GM12878 (cell line): ENCODE results near the gene AGRP. TPM values are rescaled to one million over a fixed set of nuclear protein-coding genes. Genes with fewer than 3 reads are reported as not detected.
"Not testable (repeated sequence)": the region's sequence is repeated elsewhere in the genome, so short reads cannot be mapped to it uniquely, and the experiment has no call there.

Experiments
- ATAC-seq: fragments of 200-7000 bp; cut with Tn5 transposase; 3 replicates; pipeline ENCODE4 v1.9.1; 2020; ENCODE audit warnings: mild to moderate bottlenecking, moderate library complexity
- BruUV-seq: library from RNA; stranded (reverse); fragments of 400-500 nt; replicated peaks from 2 replicates; lab custom pipeline; 2021; lab: Mats Ljungman, UMichigan
- CTCF ChIA-PET: fragments of 300-600 bp; sonication (Branson Sonifier 250); formaldehyde crosslinking; extraction: SDS; loops from one replicate; lab custom pipeline; 2021; ENCODE audit warnings: inconsistent platforms; lab: Yijun Ruan, JAX
- POLR2A ChIA-PET: fragments of 350-600 bp; formaldehyde crosslinking; extraction: SDS; loops from one replicate; lab custom pipeline; 2021; ENCODE audit warnings: inconsistent platforms; lab: Charles Lee
- RAD21 ChIA-PET: fragments of 300-600 bp; sonication (Branson Sonifier 250); formaldehyde crosslinking; loops from one replicate; lab custom pipeline; 2023; ENCODE audit warnings: antibody characterized with exemption; ENCODE audit not compliant: unreplicated experiment; lab: Charles Lee
- SMC1A ChIA-PET: fragments of 300-600 bp; sonication (Branson Sonifier 250); formaldehyde crosslinking; loops from one replicate; lab custom pipeline; 2023; ENCODE audit not compliant: unreplicated experiment, uncharacterized antibody; lab: Charles Lee
- DNase-seq: peaks from one replicate; pipeline ENCODE4 v3.0.0-alpha.2; 2011; ENCODE audit warnings: low read depth, low spot score
- FAIRE-seq: peaks from 3 replicates; lab custom pipeline; 2011; peaks lifted over from hg19 to GRCh38; lab: Jason Lieb, UNC
- H2AFZ ChIP-seq: 2 replicates; pipeline ENCODE4 v1.6.0; 2011; ENCODE audit warnings: low read depth, low read length, control low read depth; ENCODE audit not compliant: control insufficient read depth
- H3K27ac ChIP-seq: 2 replicates; pipeline ENCODE4 v1.5.1; 2011; ENCODE audit warnings: control low read depth; ENCODE audit not compliant: control insufficient read depth, insufficient read depth
- H3K27me3 ChIP-seq, 2 experiments: replicated peaks in 1 of 2; 2 replicates each; pipeline versions ENCODE4 v1.6.0 to v1.6.1; 2011; ENCODE audit warnings: low read length in 1 of 2; ENCODE audit not compliant: control insufficient read depth in 2 of 2, insufficient read depth in 2 of 2
- H3K36me3 ChIP-seq, 2 experiments: 2 replicates each; pipeline ENCODE4 v1.5.1; 2011; ENCODE audit warnings: low read length in 1 of 2; ENCODE audit not compliant: control insufficient read depth in 2 of 2, insufficient read depth in 2 of 2
- H3K4me1 ChIP-seq: 2 replicates; pipeline ENCODE4 v1.6.1; 2011; ENCODE audit warnings: mild to moderate bottlenecking, low read length, moderate library complexity, mixed read lengths; ENCODE audit not compliant: control insufficient read depth, insufficient read depth
- H3K4me2 ChIP-seq: 2 replicates; pipeline ENCODE4 v1.6.0; 2011; ENCODE audit warnings: control low read depth; ENCODE audit not compliant: control insufficient read depth, insufficient read depth
- H3K4me3 ChIP-seq: fragments of 200-600 bp; sonication (generic); 2 replicates; pipeline ENCODE4 v1.5.1; 2016
- H3K79me2 ChIP-seq: 2 replicates; pipeline ENCODE4 v1.6.0; 2011; ENCODE audit warnings: low read length; ENCODE audit not compliant: control insufficient read depth, insufficient read depth
- H3K9ac ChIP-seq: 2 replicates; pipeline ENCODE4 v1.8.0; 2011; ENCODE audit warnings: low read length, control low read depth, mixed read lengths; ENCODE audit not compliant: control insufficient read depth, insufficient read depth
- H3K9me3 ChIP-seq: replicated peaks from 3 replicates; pipeline ENCODE4 v1.5.1; 2011; ENCODE audit warnings: mild to moderate bottlenecking, low read length; ENCODE audit not compliant: control insufficient read depth, insufficient read depth
- H4K20me1 ChIP-seq: 2 replicates; pipeline ENCODE4 v1.6.0; 2011; ENCODE audit not compliant: control insufficient read depth, insufficient read depth
- HCFC1 ChIP-seq: fragments of 150-350 bp; IDR thresholded peaks from 2 replicates; pipeline ENCODE4 v1.6.1; 2014; ENCODE audit warnings: low read length
- HDAC2 ChIP-seq: fragments of 200-600 bp; sonication (generic); IDR thresholded peaks from 2 replicates; pipeline ENCODE4 v1.6.1; 2017
- RUNX3 ChIP-seq: IDR thresholded peaks from 2 replicates; pipeline ENCODE4 v1.6.1; 2012; ENCODE audit warnings: low read length, inconsistent platforms
- WGBS: methylation state at CpG from one replicate; pipeline ENCODE4 v1.1.6; 2016; ENCODE audit warnings: low lambda C conversion rate; ENCODE audit not compliant: insufficient replicate concordance, insufficient coverage; ENCODE audit errors: missing lambda C conversion rate; 5-methylcytosine and 5-hydroxymethylcytosine counted together
- in situ Hi-C: fragments of 300-500 bp; cut with MboI; formaldehyde crosslinking; loops from 9 replicates; pipeline ENCODE4 v1.14.3; 2018; ENCODE audit warnings: mixed read lengths
- intact Hi-C: fragments of 100-400 bp; cut with micrococcal nuclease; formaldehyde crosslinking; loops from one replicate; pipeline ENCODE4 v1.14.2; 2022; ENCODE audit not compliant: unreplicated experiment
- polyA plus RNA-seq, 11 experiments: library from polyadenylated mRNA; depleted of rRNA in 4 of 11; unstranded in 6 of 11; stranded (reverse) in 5 of 11; fragments of >200 nt; fragmentation: Nextera tagmentation in 4 of 11; fragmentation: Illumina TruSeq in 1 of 11; extraction: Ambion mirVana in 4 of 11; extraction: Trizol in 1 of 11; gene quantifications; 1 replicate in 1 of 11; 2 replicates in 10 of 11; pipeline versions ENCODE4 v1.2.1 to v1.2.3, GENCODE V29; 2011 to 2016; ENCODE audit warnings: inconsistent platforms in 2 of 11, missing spikeins in 2 of 11, low read depth in 1 of 11
- total RNA-seq, 4 experiments: library from RNA; depleted of rRNA in 3 of 4; stranded (reverse); fragments of >200 nt in 3 of 4; fragmentation: Illumina TruSeq in 1 of 4; extraction: Trizol in 1 of 4; gene quantifications; 2 replicates each; pipeline versions ENCODE4 v1.2.1 to v1.2.3, GENCODE V29; 2013 to 2021
- TF ChIP-seq, protein P1 (sequence below): IDR thresholded peaks from 2 replicates; pipeline ENCODE4 v1.6.1; 2012; ENCODE audit warnings: improper control_type of control experiment, low read depth, low read length; ENCODE audit not compliant: insufficient replicate concordance

The AGRP gene
- total and polyA plus RNA-seq, 10 of the 15 experiments (the other 5 are each of a cell fraction or from before 2014, with no cell fraction given) = 0.16 to 0.75 (median 0.53) TPM; not detected in 6

GRCh38 chr16:67489401-67490083 lies 6.2 kb upstream of the AGRP start (continued):
- TF ChIP-seq, protein P1, sequence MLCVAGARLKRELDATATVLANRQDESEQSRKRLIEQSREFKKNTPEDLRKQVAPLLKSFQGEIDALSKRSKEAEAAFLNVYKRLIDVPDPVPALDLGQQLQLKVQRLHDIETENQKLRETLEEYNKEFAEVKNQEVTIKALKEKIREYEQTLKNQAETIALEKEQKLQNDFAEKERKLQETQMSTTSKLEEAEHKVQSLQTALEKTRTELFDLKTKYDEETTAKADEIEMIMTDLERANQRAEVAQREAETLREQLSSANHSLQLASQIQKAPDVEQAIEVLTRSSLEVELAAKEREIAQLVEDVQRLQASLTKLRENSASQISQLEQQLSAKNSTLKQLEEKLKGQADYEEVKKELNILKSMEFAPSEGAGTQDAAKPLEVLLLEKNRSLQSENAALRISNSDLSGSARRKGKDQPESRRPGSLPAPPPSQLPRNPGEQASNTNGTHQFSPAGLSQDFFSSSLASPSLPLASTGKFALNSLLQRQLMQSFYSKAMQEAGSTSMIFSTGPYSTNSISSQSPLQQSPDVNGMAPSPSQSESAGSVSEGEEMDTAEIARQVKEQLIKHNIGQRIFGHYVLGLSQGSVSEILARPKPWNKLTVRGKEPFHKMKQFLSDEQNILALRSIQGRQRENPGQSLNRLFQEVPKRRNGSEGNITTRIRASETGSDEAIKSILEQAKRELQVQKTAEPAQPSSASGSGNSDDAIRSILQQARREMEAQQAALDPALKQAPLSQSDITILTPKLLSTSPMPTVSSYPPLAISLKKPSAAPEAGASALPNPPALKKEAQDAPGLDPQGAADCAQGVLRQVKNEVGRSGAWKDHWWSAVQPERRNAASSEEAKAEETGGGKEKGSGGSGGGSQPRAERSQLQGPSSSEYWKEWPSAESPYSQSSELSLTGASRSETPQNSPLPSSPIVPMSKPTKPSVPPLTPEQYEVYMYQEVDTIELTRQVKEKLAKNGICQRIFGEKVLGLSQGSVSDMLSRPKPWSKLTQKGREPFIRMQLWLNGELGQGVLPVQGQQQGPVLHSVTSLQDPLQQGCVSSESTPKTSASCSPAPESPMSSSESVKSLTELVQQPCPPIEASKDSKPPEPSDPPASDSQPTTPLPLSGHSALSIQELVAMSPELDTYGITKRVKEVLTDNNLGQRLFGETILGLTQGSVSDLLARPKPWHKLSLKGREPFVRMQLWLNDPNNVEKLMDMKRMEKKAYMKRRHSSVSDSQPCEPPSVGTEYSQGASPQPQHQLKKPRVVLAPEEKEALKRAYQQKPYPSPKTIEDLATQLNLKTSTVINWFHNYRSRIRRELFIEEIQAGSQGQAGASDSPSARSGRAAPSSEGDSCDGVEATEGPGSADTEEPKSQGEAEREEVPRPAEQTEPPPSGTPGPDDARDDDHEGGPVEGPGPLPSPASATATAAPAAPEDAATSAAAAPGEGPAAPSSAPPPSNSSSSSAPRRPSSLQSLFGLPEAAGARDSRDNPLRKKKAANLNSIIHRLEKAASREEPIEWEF = no peak
- no peak for TF ChIP-seq HCFC1
- TF ChIP-seq HDAC2 = no peak
- no peak for TF ChIP-seq RUNX3

GRCh38 chr16:67487561-67487960 lies 4.2 kb upstream of the AGRP start:
- H3K4me3 ChIP-seq, in situ Hi-C loops, H3K9me3 ChIP-seq, H3K27ac ChIP-seq, FAIRE-seq, H3K9ac ChIP-seq, H3K4me2 ChIP-seq, H3K27me3 ChIP-seq, H2AFZ ChIP-seq, BruUV-seq, DNase-seq, ATAC-seq, H3K79me2 ChIP-seq, H3K36me3 ChIP-seq, intact Hi-C loops, H4K20me1 ChIP-seq: not testable (repeated sequence)
- WGBS = 98% methylated on average over 4 of the region's 4 CpGs
- ChIA-PET RAD21 (interaction anchor here (1.6 to 12.3 kb wide), 2 partner anchors 28 to 34 kb away, joined by 15 to 172 read pairs; no protein-coding TSS in a partner anchor), CTCF (interaction anchor here (1.0 to 15.3 kb wide), 3 partner anchors 11 to 329 kb away, joined by 3 to 453 read pairs (median 7); no protein-coding TSS in a partner anchor), SMC1A (interaction anchor here (6.2 kb wide), 1 partner anchor 28 kb away, joined by 92 read pairs; no protein-coding TSS in a partner anchor), POLR2A (interaction anchor here (1.2 kb wide), 1 partner anchor 33 kb away, joined by 3 read pairs; no protein-coding TSS in a partner anchor)
- peaks cover 20% of the 10 kb centered on the region for H3K4me1 ChIP-seq
